ENCODE measurements around the gene C1orf198.

- no peak for TF ChIP-seq CTCF (IDR thresholded peaks at IDR 0.05; ENCODE audit: insufficient read depth, low read length)
- TF ChIP-seq POLR2AphosphoS5 (IDR thresholded peaks at IDR 0.05; ENCODE audit: low read depth) = no peak
- no peak for TF ChIP-seq REST (IDR thresholded peaks at IDR 0.05; ENCODE audit: insufficient replicate concordance, low read depth)
Measured at GRCh38 chr1:230867101-230867902, 1.0 kb downstream of the C1orf198 start.

Data from HL-60 (cell line).